SH-SY5Y (cell line): ENCODE measurements around the gene ACIN1.

ENCODE experiments used
- GATA2 ChIP-seq: IDR thresholded peaks from 2 replicates; pipeline ENCODE4 v1.6.1; 2011; ENCODE audit warnings: mild to moderate bottlenecking, low read depth, low read length
- GATA3 ChIP-seq: IDR thresholded peaks from 2 replicates; pipeline ENCODE4 v1.6.1; 2011; ENCODE audit warnings: low read depth, mild to moderate bottlenecking, low read length, moderate library complexity

GRCh38 chr14:23066368-23066767, 28.6 kb downstream of the ACIN1 start:
- TF ChIP-seq GATA3 = no peak
- TF ChIP-seq GATA2 = no peak
